ENCODE data around the gene CD40LG. TPM values are rescaled to one million over a fixed set of nuclear protein-coding genes. Genes with fewer than 3 reads are reported as not detected.

Gene CD40LG
- total RNA-seq = 0.29 and 0.30 TPM in 2 replicates
- 0.12 TPM for total RNA-seq (2013)
- polyA plus RNA-seq = 0.13 and 0.19 TPM in 2 replicates
- 0.21 TPM in 1 of 2 replicates, not detected in the other for polyA minus RNA-seq

DNA sequence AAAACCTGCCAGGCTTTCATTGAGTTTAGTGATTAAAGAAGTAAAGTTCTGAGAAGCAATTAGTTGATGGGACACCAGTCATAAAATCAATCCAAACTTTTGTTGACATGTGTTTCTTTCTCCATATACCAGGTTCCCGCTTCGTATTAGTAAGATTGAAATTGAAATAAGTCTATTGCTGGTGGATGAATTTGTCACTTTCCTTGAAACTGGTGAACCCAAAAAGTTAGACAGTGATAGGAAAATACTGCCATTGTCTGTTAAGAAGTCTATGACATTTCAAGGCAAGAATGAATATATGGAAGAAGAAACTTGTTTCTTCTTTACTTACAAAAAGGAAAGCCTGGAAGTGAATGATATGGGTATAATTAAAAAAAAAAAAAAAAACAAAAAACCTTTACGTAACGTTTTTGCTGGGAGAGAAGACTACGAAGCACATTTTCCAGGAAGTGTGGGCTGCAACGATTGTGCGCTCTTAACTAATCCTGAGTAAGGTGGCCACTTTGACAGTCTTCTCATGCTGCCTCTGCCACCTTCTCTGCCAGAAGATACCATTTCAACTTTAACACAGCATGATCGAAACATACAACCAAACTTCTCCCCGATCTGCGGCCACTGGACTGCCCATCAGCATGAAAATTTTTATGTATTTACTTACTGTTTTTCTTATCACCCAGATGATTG lies at the start of gene CD40LG:
Gene CD40LG, plus strand, starts transcription at position 482 of the 684 bp plus-strand sequence. Its CDS starts 91 bp downstream, at position 573.
- no peaks in the 10 kb centered on the region for H3K79me2 ChIP-seq (ENCODE audit: control insufficient read depth, insufficient read depth, low read length)
- H3K36me3 ChIP-seq (replicated peaks in 1 of 2; ENCODE audit: control extremely low read depth in 1 of 2, control insufficient read depth in 1 of 2, extremely low read depth in 1 of 2, insufficient read depth in 2 of 2, low read length in 1 of 2) = no peaks in the 10 kb centered on the region
- H3K4me3 ChIP-seq (ENCODE audit: control extremely low read depth in 1 of 5, extremely low read depth in 1 of 5, insufficient read depth in 1 of 5, low read depth in 2 of 5, low read length in 4 of 5) = no peak within 1 kb of the TSS
- peaks cover 2% of the 10 kb centered on the region for H3K4me1 Mint-ChIP-seq
- H3K9me3 Mint-ChIP-seq (ENCODE audit: insufficient read depth) = no peaks in the 10 kb centered on the region
- no peaks in the 10 kb centered on the region for H3K27me3 ChIP-seq (replicated peaks in 1 of 4; ENCODE audit: control extremely low read depth in 1 of 4, control insufficient read depth in 3 of 4, insufficient read depth in 4 of 4, low read length in 3 of 4)
- H3K27me3 Mint-ChIP-seq = no peaks in the 10 kb centered on the region
- H3K9ac ChIP-seq (ENCODE audit: low read length) = no peak within 1 kb of the TSS
- H4K20me1 ChIP-seq (ENCODE audit: control insufficient read depth, insufficient read depth, low read length, poor library complexity, severe bottlenecking) = no peaks in the 10 kb centered on the region
- H3K9me3 ChIP-seq (ENCODE audit: control extremely low read depth in 1 of 3, control insufficient read depth in 2 of 3, insufficient read depth in 1 of 3, low read length in 2 of 3) = no peaks in the 10 kb centered on the region
- POLR2A ChIA-PET = no interaction called here
- DNase-seq = no peak
- H3K27ac ChIP-seq (ENCODE audit: low read length in 2 of 2) = no peak within 1 kb of the TSS
- no peak within 1 kb of the TSS for H2AFZ ChIP-seq (ENCODE audit: insufficient read depth, low read depth, low read length, poor library complexity, severe bottlenecking)
- ATAC-seq (ENCODE audit: low read depth) = no peak
- H3K4me2 ChIP-seq (replicated peaks; ENCODE audit: low read depth, low read length, poor library complexity, severe bottlenecking) = no peak within 1 kb of the TSS
- TF ChIP-seq, protein P1, sequence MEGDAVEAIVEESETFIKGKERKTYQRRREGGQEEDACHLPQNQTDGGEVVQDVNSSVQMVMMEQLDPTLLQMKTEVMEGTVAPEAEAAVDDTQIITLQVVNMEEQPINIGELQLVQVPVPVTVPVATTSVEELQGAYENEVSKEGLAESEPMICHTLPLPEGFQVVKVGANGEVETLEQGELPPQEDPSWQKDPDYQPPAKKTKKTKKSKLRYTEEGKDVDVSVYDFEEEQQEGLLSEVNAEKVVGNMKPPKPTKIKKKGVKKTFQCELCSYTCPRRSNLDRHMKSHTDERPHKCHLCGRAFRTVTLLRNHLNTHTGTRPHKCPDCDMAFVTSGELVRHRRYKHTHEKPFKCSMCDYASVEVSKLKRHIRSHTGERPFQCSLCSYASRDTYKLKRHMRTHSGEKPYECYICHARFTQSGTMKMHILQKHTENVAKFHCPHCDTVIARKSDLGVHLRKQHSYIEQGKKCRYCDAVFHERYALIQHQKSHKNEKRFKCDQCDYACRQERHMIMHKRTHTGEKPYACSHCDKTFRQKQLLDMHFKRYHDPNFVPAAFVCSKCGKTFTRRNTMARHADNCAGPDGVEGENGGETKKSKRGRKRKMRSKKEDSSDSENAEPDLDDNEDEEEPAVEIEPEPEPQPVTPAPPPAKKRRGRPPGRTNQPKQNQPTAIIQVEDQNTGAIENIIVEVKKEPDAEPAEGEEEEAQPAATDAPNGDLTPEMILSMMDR (IDR thresholded peaks at IDR 0.05) = no peak
- no peak for TF ChIP-seq EZH2 (IDR thresholded peaks at IDR 0.05; ENCODE audit: borderline replicate concordance, insufficient read depth, low read depth, low read length, poor library complexity, severe bottlenecking)
- intact Hi-C loops (cut with micrococcal nuclease) = no loop called here
- CTCF ChIA-PET = no interaction called here
- no peak within 1 kb of the TSS for H3K27ac Mint-ChIP-seq
- 78% methylated on average over 5 of the region's 10 CpGs for WGBS (ENCODE audit: insufficient coverage)
- H3K4me1 ChIP-seq (ENCODE audit: control insufficient read depth in 2 of 2, insufficient read depth in 2 of 2, low read length in 2 of 2) = no peaks in the 10 kb centered on the region
- H3K4me3 Mint-ChIP-seq = no peak within 1 kb of the TSS

GRCh38 chrX:136598631-136599030 lies 49.3 kb upstream of the CD40LG start:
- Histone ChIP-seq H3K9ac (ENCODE audit: low read length) (no peak overlapping the region), H4K20me1 (ENCODE audit: control insufficient read depth, insufficient read depth, low read length, poor library complexity, severe bottlenecking) (no peaks in the 10 kb centered on the region), H3K79me2 (ENCODE audit: control insufficient read depth, insufficient read depth, low read length) (no peaks in the 10 kb centered on the region), H3K4me1 (ENCODE audit: control insufficient read depth in 2 of 2, insufficient read depth in 2 of 2, low read length in 2 of 2) (no peaks in the 10 kb centered on the region), H3K4me2 (replicated peaks; ENCODE audit: low read depth, low read length, poor library complexity, severe bottlenecking) (no peak overlapping the region), H2AFZ (ENCODE audit: insufficient read depth, low read depth, low read length, poor library complexity, severe bottlenecking) (no peak overlapping the region), H3K4me3 (ENCODE audit: control extremely low read depth in 1 of 5, extremely low read depth in 1 of 5, insufficient read depth in 1 of 5, low read depth in 2 of 5, low read length in 4 of 5) (no peak overlapping the region), H3K27ac (ENCODE audit: low read length in 2 of 2) (no peak overlapping the region), H3K36me3 (replicated peaks in 1 of 2; ENCODE audit: control extremely low read depth in 1 of 2, control insufficient read depth in 1 of 2, extremely low read depth in 1 of 2, insufficient read depth in 2 of 2, low read length in 1 of 2) (no peaks in the 10 kb centered on the region), H3K9me3 (ENCODE audit: control extremely low read depth in 1 of 3, control insufficient read depth in 2 of 3, insufficient read depth in 1 of 3, low read length in 2 of 3) (no peaks in the 10 kb centered on the region), H3K27me3 (replicated peaks in 1 of 4; ENCODE audit: control extremely low read depth in 1 of 4, control insufficient read depth in 3 of 4, insufficient read depth in 4 of 4, low read length in 3 of 4) (no peaks in the 10 kb centered on the region)
- ChIA-PET CTCF (interaction anchor here (1.1 to 1.5 kb wide), 2 partner anchors 10 to 261 kb away, joined by 3 read pairs; no protein-coding TSS in a partner anchor), POLR2A (no interaction called here)
- H3K4me3 Mint-ChIP-seq = no peak overlapping the region
- no peak overlapping the region for H3K27ac Mint-ChIP-seq
- no peak for ATAC-seq (ENCODE audit: low read depth)
- H3K4me1 Mint-ChIP-seq = no peaks in the 10 kb centered on the region
- no peaks in the 10 kb centered on the region for H3K27me3 Mint-ChIP-seq
- 80% methylated on average over 1 of the region's 8 CpGs for WGBS (ENCODE audit: insufficient coverage)
- H3K9me3 Mint-ChIP-seq (ENCODE audit: insufficient read depth) = no peaks in the 10 kb centered on the region
- intact Hi-C loops (cut with micrococcal nuclease) = no loop called here
- TF ChIP-seq, protein P1 (IDR thresholded peaks at IDR 0.05) = no peak
- no peak for TF ChIP-seq EZH2 (IDR thresholded peaks at IDR 0.05; ENCODE audit: borderline replicate concordance, insufficient read depth, low read depth, low read length, poor library complexity, severe bottlenecking)
- DNase-seq = no peak
